ENCODE data around the gene JMJD8. TPM values are rescaled to one million over a fixed set of nuclear protein-coding genes. Genes with fewer than 3 reads are reported as not detected.
A peak's percentile ranks its signal among the peaks of the same experiment; 100 is the strongest.

The JMJD8 gene
- total and polyA plus RNA-seq, 9 of the 15 experiments (the other 6 are each of a cell fraction or from before 2014, with no cell fraction given) = 1.2 to 50.6 (median 29.3) TPM

DNA sequence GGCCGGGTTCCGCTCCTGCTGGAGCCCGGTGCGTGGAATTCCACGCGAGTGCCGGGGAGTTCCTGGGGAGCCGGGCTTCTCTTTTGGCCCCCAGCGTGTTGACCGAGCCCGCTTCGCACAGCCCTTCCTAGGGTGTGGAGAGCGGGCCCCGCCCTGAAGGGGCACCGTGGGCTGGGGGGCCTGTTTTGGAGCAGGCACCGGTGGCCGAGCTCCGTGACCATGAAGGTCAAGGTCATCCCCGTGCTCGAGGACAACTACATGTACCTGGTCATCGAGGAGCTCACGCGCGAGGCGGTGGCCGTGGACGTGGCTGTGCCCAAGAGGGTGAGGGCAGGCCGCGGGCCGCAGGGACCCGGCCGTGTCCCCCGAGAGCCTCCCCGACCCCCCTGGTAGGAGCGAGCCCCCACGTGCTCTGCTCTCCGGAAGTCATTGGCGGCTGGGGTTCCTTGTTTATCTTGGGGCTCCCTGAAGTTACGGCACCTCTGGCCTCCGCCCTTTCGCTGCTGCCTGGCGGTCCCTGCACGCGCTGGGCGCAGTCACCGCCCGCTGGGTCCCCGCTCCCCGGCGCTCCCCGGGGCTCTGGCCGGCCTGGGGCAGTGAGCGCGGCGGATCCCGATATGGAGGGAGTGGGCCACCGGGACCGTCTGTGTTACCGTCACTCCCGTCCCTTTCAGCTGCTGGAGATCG, 43.3 kb upstream of the JMJD8 start (continued):
- TF ChIP-seq CBX5 (IDR thresholded peaks at IDR 0.05; ENCODE audit: borderline replicate concordance, low read depth) (no peak), TBP (optimal IDR thresholded peaks at IDR 0.05; ENCODE audit: low read depth, low read length) (no peak), SP1 (CRISPR knock-in tag; IDR thresholded peaks at IDR 0.05) (0 out of 2 replicates have a peak, but pooled peaks have one; percentile 10), ARHGAP35 (IDR thresholded peaks at IDR 0.05; ENCODE audit: partially characterized antibody) (no peak), ZNF140 (CRISPR knock-in tag; IDR thresholded peaks at IDR 0.05) (no peak), FOXJ3 (CRISPR knock-in tag; IDR thresholded peaks at IDR 0.05) (no peak), JUN (IDR thresholded peaks at IDR 0.05; ENCODE audit: borderline replicate concordance, low read depth, low read length) (no peak), JUN (CRISPR knock-in tag; IDR thresholded peaks at IDR 0.05; ENCODE audit: borderline replicate concordance) (0 out of 2 replicates have a peak, but pooled peaks have one; percentile 58), ZNF79 (CRISPR knock-in tag; IDR thresholded peaks at IDR 0.05; ENCODE audit: low read depth) (no peak), CXXC5 (CRISPR knock-in tag; IDR thresholded peaks at IDR 0.05) (peak; percentile 5), MYC (IDR thresholded peaks at IDR 0.05; ENCODE audit: low read depth, low read length) (peak; percentile 71), MYC (CRISPR knock-in tag; IDR thresholded peaks at IDR 0.05; ENCODE audit: borderline replicate concordance, low read depth) (peak; percentile 82; the same call in 1 of the 2 replicates), CCNT2 (IDR thresholded peaks at IDR 0.05; ENCODE audit: borderline replicate concordance, extremely low read depth, insufficient read length, low read depth, low read length) (no peak), ARID2 (IDR thresholded peaks at IDR 0.05) (no peak), NONO (IDR thresholded peaks at IDR 0.05; ENCODE audit: low read depth in 2 of 2, low read length in 1 of 2) (no peak), PCBP2 (IDR thresholded peaks at IDR 0.05; ENCODE audit: low read depth, low read length, poor library complexity, severe bottlenecking) (no peak), BMI1 (IDR thresholded peaks at IDR 0.05; ENCODE audit: low read length) (no peak), ZNF436 (CRISPR knock-in tag; IDR thresholded peaks at IDR 0.05) (no peak), BRD4 (IDR thresholded peaks at IDR 0.05) (0 out of 2 replicates have a peak, but pooled peaks have one; percentile 51), POLR2AphosphoS2 (IDR thresholded peaks at IDR 0.05; ENCODE audit: low read length) (no peak), HDAC2 (IDR thresholded peaks at IDR 0.05) (0 out of 2 replicates have a peak, but pooled peaks have one; percentile 42), CBFB (CRISPR knock-in tag; IDR thresholded peaks at IDR 0.05) (no peak), ZNF143 (CRISPR knock-in tag; IDR thresholded peaks at IDR 0.05) (no peak)
- TF ChIP-seq, protein P1, sequence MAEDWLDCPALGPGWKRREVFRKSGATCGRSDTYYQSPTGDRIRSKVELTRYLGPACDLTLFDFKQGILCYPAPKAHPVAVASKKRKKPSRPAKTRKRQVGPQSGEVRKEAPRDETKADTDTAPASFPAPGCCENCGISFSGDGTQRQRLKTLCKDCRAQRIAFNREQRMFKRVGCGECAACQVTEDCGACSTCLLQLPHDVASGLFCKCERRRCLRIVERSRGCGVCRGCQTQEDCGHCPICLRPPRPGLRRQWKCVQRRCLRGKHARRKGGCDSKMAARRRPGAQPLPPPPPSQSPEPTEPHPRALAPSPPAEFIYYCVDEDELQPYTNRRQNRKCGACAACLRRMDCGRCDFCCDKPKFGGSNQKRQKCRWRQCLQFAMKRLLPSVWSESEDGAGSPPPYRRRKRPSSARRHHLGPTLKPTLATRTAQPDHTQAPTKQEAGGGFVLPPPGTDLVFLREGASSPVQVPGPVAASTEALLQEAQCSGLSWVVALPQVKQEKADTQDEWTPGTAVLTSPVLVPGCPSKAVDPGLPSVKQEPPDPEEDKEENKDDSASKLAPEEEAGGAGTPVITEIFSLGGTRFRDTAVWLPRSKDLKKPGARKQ (CRISPR knock-in tag; IDR thresholded peaks at IDR 0.05) = no peak
- TF ChIP-seq, protein P2, sequence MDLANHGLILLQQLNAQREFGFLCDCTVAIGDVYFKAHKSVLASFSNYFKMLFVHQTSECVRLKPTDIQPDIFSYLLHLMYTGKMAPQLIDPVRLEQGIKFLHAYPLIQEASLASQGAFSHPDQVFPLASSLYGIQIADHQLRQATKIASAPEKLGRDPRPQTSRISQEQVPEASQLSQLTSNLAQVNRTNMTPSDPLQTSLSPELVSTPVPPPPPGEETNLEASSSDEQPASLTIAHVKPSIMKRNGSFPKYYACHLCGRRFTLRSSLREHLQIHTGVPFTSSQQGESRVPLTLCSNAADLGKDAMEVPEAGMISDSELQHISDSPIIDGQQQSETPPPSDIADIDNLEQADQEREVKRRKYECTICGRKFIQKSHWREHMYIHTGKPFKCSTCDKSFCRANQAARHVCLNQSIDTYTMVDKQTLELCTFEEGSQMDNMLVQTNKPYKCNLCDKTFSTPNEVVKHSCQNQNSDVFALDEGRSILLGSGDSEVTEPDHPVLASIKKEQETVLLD (IDR thresholded peaks at IDR 0.05) = peak; percentile 88
- TF ChIP-seq, protein P3, sequence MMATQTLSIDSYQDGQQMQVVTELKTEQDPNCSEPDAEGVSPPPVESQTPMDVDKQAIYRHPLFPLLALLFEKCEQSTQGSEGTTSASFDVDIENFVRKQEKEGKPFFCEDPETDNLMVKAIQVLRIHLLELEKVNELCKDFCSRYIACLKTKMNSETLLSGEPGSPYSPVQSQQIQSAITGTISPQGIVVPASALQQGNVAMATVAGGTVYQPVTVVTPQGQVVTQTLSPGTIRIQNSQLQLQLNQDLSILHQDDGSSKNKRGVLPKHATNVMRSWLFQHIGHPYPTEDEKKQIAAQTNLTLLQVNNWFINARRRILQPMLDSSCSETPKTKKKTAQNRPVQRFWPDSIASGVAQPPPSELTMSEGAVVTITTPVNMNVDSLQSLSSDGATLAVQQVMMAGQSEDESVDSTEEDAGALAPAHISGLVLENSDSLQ (IDR thresholded peaks at IDR 0.05) = no peak

All from K562 (cell line).